Measurements from ENCODE around the gene REEP3. TPM values are rescaled to one million over a fixed set of nuclear protein-coding genes. Genes with fewer than 3 reads are reported as not detected.

Gene REEP3
- total and polyA plus RNA-seq, 2 of the 8 experiments (the other 6 are each of a cell fraction or from before 2014, with no cell fraction given): 5.8 to 31.5 TPM

DNA sequence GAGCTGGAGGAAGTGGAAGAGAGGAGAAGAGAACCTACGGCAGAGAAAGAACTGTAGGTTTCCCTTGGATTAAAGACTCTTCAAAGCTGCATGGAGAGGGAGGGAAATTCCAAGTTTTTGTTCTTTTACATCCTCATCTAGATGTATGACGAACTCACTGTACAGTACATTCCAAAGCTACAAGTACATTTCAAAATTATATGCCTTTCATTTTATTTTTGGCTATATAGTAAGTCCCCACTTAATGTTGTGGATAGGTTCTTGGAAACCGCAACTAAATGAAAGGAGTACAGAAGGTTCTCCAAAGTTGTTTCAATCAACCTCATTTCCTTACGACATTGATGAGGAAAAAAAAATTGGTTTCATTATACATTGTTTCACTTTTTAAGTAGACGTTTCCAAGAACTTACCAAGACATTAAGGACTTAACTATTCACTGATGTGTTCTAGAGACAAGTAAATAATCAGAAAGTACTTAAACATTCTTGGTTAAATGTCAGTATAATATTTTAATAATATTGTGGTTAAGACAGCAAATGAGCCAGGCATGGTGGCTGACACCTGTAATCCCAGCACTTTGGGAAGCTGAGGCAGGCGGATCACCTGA is 39.3 kb upstream of the REEP3 start (continued):
- no peak for TF ChIP-seq SIN3A (conservative IDR thresholded peaks at IDR 0.05 in 1 of 2, IDR thresholded peaks at IDR 0.05 in 1 of 2; ENCODE audit: low read depth in 1 of 2, low read length in 2 of 2)
- TF ChIP-seq, protein P1, sequence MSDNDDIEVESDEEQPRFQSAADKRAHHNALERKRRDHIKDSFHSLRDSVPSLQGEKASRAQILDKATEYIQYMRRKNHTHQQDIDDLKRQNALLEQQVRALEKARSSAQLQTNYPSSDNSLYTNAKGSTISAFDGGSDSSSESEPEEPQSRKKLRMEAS (IDR thresholded peaks at IDR 0.05): no peak
- TF ChIP-seq, protein P2, sequence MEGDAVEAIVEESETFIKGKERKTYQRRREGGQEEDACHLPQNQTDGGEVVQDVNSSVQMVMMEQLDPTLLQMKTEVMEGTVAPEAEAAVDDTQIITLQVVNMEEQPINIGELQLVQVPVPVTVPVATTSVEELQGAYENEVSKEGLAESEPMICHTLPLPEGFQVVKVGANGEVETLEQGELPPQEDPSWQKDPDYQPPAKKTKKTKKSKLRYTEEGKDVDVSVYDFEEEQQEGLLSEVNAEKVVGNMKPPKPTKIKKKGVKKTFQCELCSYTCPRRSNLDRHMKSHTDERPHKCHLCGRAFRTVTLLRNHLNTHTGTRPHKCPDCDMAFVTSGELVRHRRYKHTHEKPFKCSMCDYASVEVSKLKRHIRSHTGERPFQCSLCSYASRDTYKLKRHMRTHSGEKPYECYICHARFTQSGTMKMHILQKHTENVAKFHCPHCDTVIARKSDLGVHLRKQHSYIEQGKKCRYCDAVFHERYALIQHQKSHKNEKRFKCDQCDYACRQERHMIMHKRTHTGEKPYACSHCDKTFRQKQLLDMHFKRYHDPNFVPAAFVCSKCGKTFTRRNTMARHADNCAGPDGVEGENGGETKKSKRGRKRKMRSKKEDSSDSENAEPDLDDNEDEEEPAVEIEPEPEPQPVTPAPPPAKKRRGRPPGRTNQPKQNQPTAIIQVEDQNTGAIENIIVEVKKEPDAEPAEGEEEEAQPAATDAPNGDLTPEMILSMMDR (IDR thresholded peaks at IDR 0.05; ENCODE audit: control extremely low read depth in 1 of 3, insufficient read depth in 1 of 3, low read depth in 1 of 3, low read length in 3 of 3): no peak

All from H1 (cell line).